Measurements from ENCODE around the gene PTPN7. TPM values are rescaled to one million over a fixed set of nuclear protein-coding genes. Genes with fewer than 3 reads are reported as not detected.
A peak's percentile ranks its signal among the peaks of the same experiment; 100 is the strongest.

The PTPN7 gene
- total RNA-seq, 8 experiments from 2014 or later: 0.27 to 2.4 (median 0.64) TPM

- no peak overlapping the region for H3K4me3 ChIP-seq
- peaks cover 20 to 39% of the 10 kb centered on the region in 2 donors for H3K4me1 ChIP-seq (replicated peaks in 1 of 2)
- peak; percentile 6 to 84 (median 68) for ATAC-seq (replicated peaks in 6 of 8)
- in situ Hi-C loops (cut with MboI; ENCODE audit: low pct_unique_long_range_greater_than_20kb in 2 of 9, low sequenced_read_pairs in 9 of 9, unreplicated experiment in 9 of 9): loop anchor here in 5 of 9 experiments (10.0 to 25.0 kb wide), 3 partner anchors 126 to 593 kb away; partner anchors contain the start of genes SHISA4 (in 4 of the 5) and NAV1 (in 1 of the 5)
- H3K27ac ChIP-seq: peak overlapping the region in 1 of 2 donors; percentile 47
- 0 to 50% (median 30%) methylated on average over 1 to 7 of the region's 11 CpGs; no CpG with 5 or more reads in 5 of the 10 experiments for WGBS, 10 experiments
These were observed 30.1 kb downstream of the PTPN7 start for GRCh38 chr1:202130297-202130721.

- in situ Hi-C loops (cut with MboI; ENCODE audit: low pct_unique_long_range_greater_than_20kb in 2 of 9, low sequenced_read_pairs in 9 of 9, unreplicated experiment in 9 of 9): loop anchor here in 6 of 9 experiments (10.0 to 25.0 kb wide), 4 partner anchors 115 to 592 kb away; partner anchors contain the start of genes SHISA4 (in 4 of the 6), ELF3 (in 2 of the 6) and NAV1 (in 1 of the 6)
- H3K4me3 ChIP-seq: no peak overlapping the region
- peaks cover 17 to 33% of the 10 kb centered on the region in 2 donors for H3K4me1 ChIP-seq (replicated peaks in 1 of 2)
- ATAC-seq (replicated peaks in 6 of 8): peak in 5 of 8 experiments; percentile 3 to 48 (median 43)
- peak overlapping the region in 1 of 2 donors; percentile 47 for H3K27ac ChIP-seq
- WGBS, 10 experiments: 60 to 96% (median 85%) methylated on average over 1 to 3 of the region's 8 CpGs; no CpG with 5 or more reads in 4 of the 10 experiments
These were observed 30.7 kb downstream of the PTPN7 start for GRCh38 chr1:202129453-202130296.

- in situ Hi-C loops (cut with MboI; ENCODE audit: low pct_unique_long_range_greater_than_20kb in 2 of 9, low sequenced_read_pairs in 9 of 9, unreplicated experiment in 9 of 9): loop anchor here in 6 of 9 experiments (10.0 to 25.0 kb wide), 3 partner anchors 113 to 591 kb away; partner anchors contain the start of genes SHISA4 (in 4 of the 6), ELF3 (in 2 of the 6) and NAV1 (in 1 of the 6)
- no peak for ATAC-seq (replicated peaks in 6 of 8)
- no peak overlapping the region for H3K27ac ChIP-seq
- H3K4me3 ChIP-seq: no peak overlapping the region
- peaks cover 17 to 48% of the 10 kb centered on the region in 2 donors for H3K4me1 ChIP-seq (replicated peaks in 1 of 2)
- 0 to 100% (median 90%) methylated on average over 1 to 15 of the region's 26 CpGs; no CpG with 5 or more reads in 2 of the 10 experiments for WGBS, 10 experiments
These were observed 32.4 kb downstream of the PTPN7 start for GRCh38 chr1:202127836-202128622.

DNA sequence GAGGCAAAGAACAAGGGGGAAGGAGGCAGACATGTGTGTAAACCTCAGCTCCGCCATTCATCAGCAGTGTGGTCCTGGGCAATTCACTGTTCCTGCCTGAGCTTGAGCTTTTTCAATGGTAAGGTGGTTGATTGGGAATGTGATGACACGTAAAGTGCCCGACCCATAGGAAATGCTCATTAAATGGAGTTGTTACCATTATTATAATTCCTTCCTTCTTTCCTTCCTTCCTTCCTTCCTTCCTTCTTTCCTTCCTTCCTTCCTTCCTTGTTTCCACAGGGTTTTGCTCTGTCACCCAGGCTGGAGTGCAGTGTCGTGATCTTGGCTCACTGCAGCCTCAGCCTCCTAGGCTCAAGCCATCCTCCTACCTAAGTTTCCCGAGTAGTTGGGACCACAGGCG lies 33.3 kb downstream of the PTPN7 start:
- Histone ChIP-seq H3K4me1 (replicated peaks in 1 of 2) (peaks cover 22 to 46% of the 10 kb centered on the region in 2 donors), H3K27ac (no peak overlapping the region), H3K4me3 (no peak overlapping the region)
- no peak for ATAC-seq (replicated peaks in 6 of 8)
- in situ Hi-C loops (cut with MboI; ENCODE audit: low pct_unique_long_range_greater_than_20kb in 2 of 9, low sequenced_read_pairs in 9 of 9, unreplicated experiment in 9 of 9): loop anchor here in 6 of 9 experiments (10.0 to 25.0 kb wide), 3 partner anchors 112 to 590 kb away; partner anchors contain the start of genes SHISA4 (in 4 of the 6), ELF3 (in 2 of the 6) and NAV1 (in 1 of the 6)
- 80 to 100% (median 98%) methylated on average over 1 to 5 of the region's 6 CpGs; no CpG with 5 or more reads in 4 of the 10 experiments for WGBS, 10 experiments

- H3K27ac ChIP-seq: no peak overlapping the region
- in situ Hi-C loops (cut with MboI; ENCODE audit: low pct_unique_long_range_greater_than_20kb in 2 of 9, low sequenced_read_pairs in 9 of 9, unreplicated experiment in 9 of 9): loop anchor here in 6 of 9 experiments (10.0 to 25.0 kb wide), 3 partner anchors 112 to 589 kb away; partner anchors contain the start of genes SHISA4 (in 4 of the 6), ELF3 (in 2 of the 6) and NAV1 (in 1 of the 6)
- ATAC-seq (replicated peaks in 6 of 8): no peak
- WGBS, 10 experiments: 0 to 100% (median 67%) methylated on average over 1 to 8 of the region's 9 CpGs; no CpG with 5 or more reads in 1 of the 10 experiments
- H3K4me1 ChIP-seq (replicated peaks in 1 of 2): peaks cover 22 to 42% of the 10 kb centered on the region in 2 donors
- H3K4me3 ChIP-seq: no peak overlapping the region
These were observed 34.0 kb downstream of the PTPN7 start for GRCh38 chr1:202126426-202126825.

- 83 to 100% (median 91%) methylated on average over 1 to 8 of the region's 8 CpGs; no CpG with 5 or more reads in 4 of the 10 experiments for WGBS, 10 experiments
- Histone ChIP-seq H3K4me1 (replicated peaks in 1 of 2) (peaks cover 18 to 38% of the 10 kb centered on the region in 2 donors), H3K27ac (no peak overlapping the region), H3K4me3 (no peak overlapping the region)
- in situ Hi-C loops (cut with MboI; ENCODE audit: low pct_unique_long_range_greater_than_20kb in 2 of 9, low sequenced_read_pairs in 9 of 9, unreplicated experiment in 9 of 9): loop anchor here in 6 of 9 experiments (10.0 to 25.0 kb wide), 3 partner anchors 111 to 588 kb away; partner anchors contain the start of genes SHISA4 (in 4 of the 6), ELF3 (in 2 of the 6) and NAV1 (in 1 of the 6)
- no peak for ATAC-seq (replicated peaks in 6 of 8)
These were observed 34.8 kb downstream of the PTPN7 start for GRCh38 chr1:202125611-202126010.

DNA sequence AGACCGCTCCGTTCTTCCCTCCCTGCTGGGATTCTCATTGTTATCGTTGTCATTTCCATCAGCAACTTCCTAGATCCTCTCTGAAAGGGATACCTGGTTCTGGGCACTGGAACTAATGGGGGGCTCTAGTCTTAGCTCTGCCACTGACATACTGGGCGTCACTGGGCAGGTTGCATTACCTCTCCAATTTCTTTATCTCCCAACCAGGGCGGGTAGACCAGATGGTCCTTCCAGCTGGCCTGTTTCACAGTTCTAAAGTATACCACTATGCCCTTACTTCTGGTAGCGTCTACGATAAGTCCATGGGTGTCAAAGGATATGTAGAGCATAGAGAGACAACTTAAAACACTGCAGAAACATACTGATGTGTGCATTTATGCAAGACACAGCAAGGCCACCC lies 36.3 kb downstream of the PTPN7 start:
- Histone ChIP-seq H3K4me3 (no peak overlapping the region), H3K4me1 (replicated peaks in 1 of 2) (peaks cover 5 to 24% of the 10 kb centered on the region in 2 donors), H3K27ac (no peak overlapping the region)
- in situ Hi-C loops (cut with MboI; ENCODE audit: low pct_unique_long_range_greater_than_20kb in 2 of 9, low sequenced_read_pairs in 9 of 9, unreplicated experiment in 9 of 9): loop anchor here in 4 of 9 experiments (10.0 to 25.0 kb wide), 3 partner anchors 109 to 237 kb away; partner anchors contain the start of genes ELF3 (in 3 of the 4) and SHISA4 (in 1 of the 4)
- 53 to 90% (median 80%) methylated on average over 3 to 7 of the region's 7 CpGs; no CpG with 5 or more reads in 4 of the 10 experiments for WGBS, 10 experiments
- no peak for ATAC-seq (replicated peaks in 6 of 8)

- Histone ChIP-seq H3K27ac (no peak overlapping the region), H3K4me3 (no peak overlapping the region), H3K4me1 (replicated peaks in 1 of 2) (peaks cover 5 to 24% of the 10 kb centered on the region in 2 donors)
- no peak for ATAC-seq (replicated peaks in 6 of 8)
- in situ Hi-C loops (cut with MboI; ENCODE audit: low pct_unique_long_range_greater_than_20kb in 2 of 9, low sequenced_read_pairs in 9 of 9, unreplicated experiment in 9 of 9): loop anchor here in 4 of 9 experiments (10.0 to 25.0 kb wide), 3 partner anchors 109 to 236 kb away; partner anchors contain the start of genes ELF3 (in 3 of the 4) and SHISA4 (in 1 of the 4)
- WGBS, 10 experiments: 80 to 100% (median 100%) methylated on average over 1 to 9 of the region's 10 CpGs; no CpG with 5 or more reads in 2 of the 10 experiments
These were observed 37.0 kb downstream of the PTPN7 start for GRCh38 chr1:202123336-202123813.

DNA sequence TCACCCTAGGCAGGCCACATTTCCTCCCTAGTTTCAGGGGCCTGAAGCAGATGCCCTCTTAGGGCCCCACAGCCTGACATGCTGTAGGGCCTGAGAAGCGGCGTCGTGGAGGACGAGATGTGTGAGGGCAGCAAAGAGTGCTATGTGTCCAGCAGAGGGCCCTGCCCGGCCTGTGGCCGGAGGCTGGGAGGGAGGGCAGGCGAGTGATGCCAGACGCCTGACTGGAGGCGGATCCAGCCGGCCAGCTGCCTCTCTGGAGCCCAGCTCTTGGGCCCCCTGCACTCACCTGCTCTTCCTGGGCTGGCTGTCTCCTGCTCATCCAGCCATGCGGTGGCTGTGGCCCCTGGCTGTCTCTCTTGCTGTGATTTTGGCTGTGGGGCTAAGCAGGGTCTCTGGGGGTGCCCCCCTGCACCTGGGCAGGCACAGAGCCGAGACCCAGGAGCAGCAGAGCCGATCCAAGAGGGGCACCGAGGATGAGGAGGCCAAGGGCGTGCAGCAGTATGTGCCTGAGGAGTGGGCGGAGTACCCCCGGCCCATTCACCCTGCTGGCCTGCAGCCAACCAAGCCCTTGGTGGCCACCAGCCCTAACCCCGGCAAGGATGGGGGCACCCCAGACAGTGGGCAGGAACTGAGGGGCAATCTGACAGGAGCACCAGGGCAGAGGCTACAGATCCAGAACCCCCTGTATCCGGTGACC lies 37.6 kb downstream of the PTPN7 start, which contains the start of gene GPR37L1:
GPR37L1 (plus strand) TSS at position 279 of the 697 bp plus-strand sequence; CDS start at position 326, 47 bp downstream.
- Histone ChIP-seq H3K4me1 (replicated peaks in 1 of 2) (peaks cover 5 to 24% of the 10 kb centered on the region in 2 donors), H3K4me3 (no peak within 1 kb of the TSS), H3K27ac (peak within 1 kb of the TSS in 1 of 2 donors; percentile 35)
- 7 to 90% (median 60%) methylated on average over 1 to 8 of the region's 19 CpGs; no CpG with 5 or more reads in 1 of the 10 experiments for WGBS, 10 experiments
- peak; percentile 54 to 97 (median 96) for ATAC-seq (replicated peaks in 6 of 8)
- in situ Hi-C loops (cut with MboI; ENCODE audit: low pct_unique_long_range_greater_than_20kb in 2 of 9, low sequenced_read_pairs in 9 of 9, unreplicated experiment in 9 of 9): loop anchor here in 4 of 9 experiments (10.0 to 25.0 kb wide), 3 partner anchors 108 to 235 kb away; partner anchors contain the start of genes ELF3 (in 3 of the 4) and SHISA4 (in 1 of the 4)

DNA sequence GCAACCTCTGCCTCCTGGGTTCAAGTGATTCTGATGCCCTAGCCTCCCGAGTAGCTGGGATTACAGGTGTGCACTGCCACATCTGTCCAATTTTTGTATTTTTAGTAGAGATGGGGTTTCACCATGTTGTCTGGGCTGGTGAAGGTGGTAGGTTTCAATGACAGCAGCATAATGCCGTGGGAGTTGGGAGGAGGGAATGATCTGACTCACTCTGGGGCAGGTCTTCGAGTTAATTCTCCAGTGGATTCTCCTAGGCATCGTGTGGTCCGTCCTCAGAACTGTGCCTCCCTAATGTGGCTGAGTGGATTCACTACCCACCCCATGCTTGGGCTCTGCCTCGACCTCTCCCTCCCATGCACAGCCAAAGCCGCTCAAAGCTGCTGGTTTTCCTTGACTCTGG lies 39.4 kb downstream of the PTPN7 start:
- Histone ChIP-seq H3K4me3 (no peak overlapping the region), H3K27ac (no peak overlapping the region), H3K4me1 (replicated peaks in 1 of 2) (peaks cover 5 to 24% of the 10 kb centered on the region in 2 donors)
- in situ Hi-C loops (cut with MboI; ENCODE audit: low pct_unique_long_range_greater_than_20kb in 2 of 9, low sequenced_read_pairs in 9 of 9, unreplicated experiment in 9 of 9): loop anchor here in 4 of 9 experiments (10.0 to 25.0 kb wide), 3 partner anchors 106 to 234 kb away; partner anchors contain the start of genes ELF3 (in 3 of the 4) and SHISA4 (in 1 of the 4)
- no peak for ATAC-seq (replicated peaks in 6 of 8)
- 0 to 100% (median 72%) methylated on average over 1 to 5 of the region's 7 CpGs; no CpG with 5 or more reads in 4 of the 10 experiments for WGBS, 10 experiments

- in situ Hi-C loops (cut with MboI; ENCODE audit: low pct_unique_long_range_greater_than_20kb in 2 of 9, low sequenced_read_pairs in 9 of 9, unreplicated experiment in 9 of 9): loop anchor here in 6 of 9 experiments (5.0 to 25.0 kb wide), 6 partner anchors 103 to 231 kb away; partner anchors contain the start of genes ELF3 (in 5 of the 6) and SHISA4 (in 1 of the 6)
- ATAC-seq (replicated peaks in 6 of 8): no peak
- 20 to 100% (median 83%) methylated on average over 1 to 10 of the region's 10 CpGs; no CpG with 5 or more reads in 2 of the 10 experiments for WGBS, 10 experiments
These were observed 42.5 kb downstream of the PTPN7 start for GRCh38 chr1:202117898-202118371.

More at GRCh38 chr1:202117898-202118371, 42.5 kb downstream of the PTPN7 start:
- Histone ChIP-seq H3K4me3 (no peak overlapping the region), H3K27ac (no peak overlapping the region), H3K4me1 (replicated peaks in 1 of 2) (peaks cover 13 to 20% of the 10 kb centered on the region in 2 donors)
